HG03558 (cell line): ENCODE results near the gene LRP5.
"Not testable (repeated sequence)": the region's sequence is repeated elsewhere in the genome, so short reads cannot be mapped to it uniquely, and the experiment has no call there.

ENCODE experiments used
- ATAC-seq: cut with Tn5 transposase; IDR thresholded peaks from one replicate; pipeline ENCODE4 v1.9.1; 2021; ENCODE audit warnings: moderate number of reproducible peaks; ENCODE audit not compliant: unreplicated experiment; ENCODE audit errors: extremely low read depth

LRP5 gene

DNA sequence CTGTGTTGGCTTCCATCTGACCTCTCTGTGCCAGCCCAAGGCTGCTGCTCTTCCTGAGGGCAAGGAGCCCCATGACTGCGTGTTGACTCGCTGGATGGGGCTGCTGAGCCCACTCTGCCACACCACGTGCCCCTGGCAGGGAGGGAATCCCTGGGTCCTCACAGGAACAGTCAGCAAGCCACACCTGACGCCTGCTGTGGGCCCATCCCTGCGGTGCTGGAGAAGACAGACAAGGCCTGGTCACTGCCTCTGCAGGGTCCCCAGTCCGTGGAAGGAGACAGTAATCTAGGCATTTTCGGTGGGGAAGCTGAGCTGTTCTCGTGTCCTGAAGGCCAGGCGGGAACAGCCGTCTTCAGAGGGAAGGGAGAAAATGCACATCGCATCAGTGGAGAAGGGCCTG lies 137.6 kb downstream of the LRP5 start:
- ATAC-seq, result no peak

DNA sequence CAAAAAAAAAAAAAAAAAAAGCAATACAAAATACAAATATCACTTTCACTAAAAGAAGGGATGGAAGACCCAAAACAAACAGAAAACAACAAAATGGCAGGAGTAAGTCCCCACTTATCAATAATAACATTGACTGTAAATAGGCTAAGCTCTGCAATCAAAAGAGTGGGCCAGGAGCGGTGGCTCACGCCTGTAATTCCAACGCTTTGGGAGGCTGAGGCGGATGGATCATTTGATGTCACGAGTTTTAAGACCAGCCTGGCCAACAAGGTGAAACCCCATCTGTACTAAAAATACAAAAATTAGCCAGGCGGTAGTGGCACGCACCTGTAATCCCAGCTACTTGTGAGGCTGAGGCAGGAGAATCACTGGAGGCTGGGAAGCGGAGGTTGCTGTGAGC lies 138.3 kb downstream of the LRP5 start:
- no peak for ATAC-seq

DNA sequence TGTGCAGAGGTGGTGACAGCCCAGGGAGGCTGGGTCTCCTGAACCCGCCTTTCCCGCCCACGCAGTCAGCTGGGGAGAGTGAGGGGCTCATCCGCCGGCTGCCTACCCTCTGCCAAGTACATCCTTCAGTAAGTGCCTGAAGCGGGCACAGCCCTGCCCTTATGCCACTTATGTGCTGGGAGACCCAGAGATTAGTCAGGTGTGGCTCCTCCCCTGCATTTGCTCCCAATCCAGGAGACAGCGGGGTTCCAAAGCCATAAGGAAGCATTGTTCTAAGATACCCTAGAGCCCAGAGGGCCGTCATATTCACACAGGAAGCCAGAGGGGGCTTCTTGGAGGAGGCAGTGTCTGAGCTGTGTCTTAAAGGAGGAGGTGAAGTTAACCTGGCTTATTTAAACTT lies 142.4 kb downstream of the LRP5 start:
- ATAC-seq, result no peak

DNA sequence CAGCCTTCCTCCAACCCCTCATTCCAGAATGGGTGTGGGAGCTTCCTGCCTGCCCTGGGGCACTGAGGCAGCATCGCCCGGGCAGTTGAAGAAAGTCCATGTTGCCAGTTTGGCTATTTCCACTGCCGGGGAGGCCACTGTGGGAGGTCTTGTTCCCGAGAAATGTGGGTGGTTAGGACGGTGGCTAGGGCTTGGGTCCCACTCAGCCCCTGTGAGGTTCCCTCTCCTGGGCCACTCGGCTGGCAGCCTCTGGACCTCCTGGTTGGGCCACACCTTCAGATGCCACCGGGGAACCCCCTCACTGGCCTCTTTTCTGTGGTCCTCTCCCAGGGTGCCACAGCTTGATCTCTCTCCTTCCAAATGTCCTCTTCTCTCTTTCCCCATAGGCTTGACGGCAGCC lies 143.1 kb downstream of the LRP5 start:
- ATAC-seq, result no peak

DNA sequence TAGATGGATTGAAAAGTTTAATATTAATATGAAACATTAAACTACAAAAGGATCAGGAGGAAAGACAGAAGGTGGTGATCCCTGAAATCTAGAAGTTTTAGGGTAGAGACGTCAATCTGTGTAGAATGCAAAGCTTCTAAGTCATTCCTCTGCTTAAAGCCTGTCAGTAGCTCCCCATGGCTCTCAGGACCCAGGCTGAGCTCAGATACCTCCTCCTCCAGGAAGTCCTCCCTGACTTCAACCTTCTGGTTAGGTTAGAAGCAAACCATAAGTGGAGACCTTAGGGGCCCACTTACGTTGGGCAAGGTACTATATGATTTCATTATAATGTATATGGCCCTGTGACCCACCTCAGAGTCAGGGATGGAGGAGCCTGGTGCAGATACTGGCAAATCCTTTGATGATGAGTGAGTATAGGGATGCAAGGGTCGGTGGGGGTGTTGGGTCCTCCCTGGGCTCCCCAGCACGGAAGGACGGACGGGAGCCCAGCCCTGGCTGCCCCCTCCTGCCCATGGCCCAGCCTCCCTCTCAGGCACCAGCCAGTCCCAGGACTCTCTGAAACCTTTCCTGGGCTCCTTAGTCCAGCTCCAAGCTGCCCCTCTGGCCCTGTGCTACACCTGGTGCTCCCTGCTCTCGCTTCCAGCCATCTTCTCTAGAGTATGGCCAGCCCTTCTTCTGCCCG lies 145.0 kb downstream of the LRP5 start:
- ATAC-seq, result no peak

DNA sequence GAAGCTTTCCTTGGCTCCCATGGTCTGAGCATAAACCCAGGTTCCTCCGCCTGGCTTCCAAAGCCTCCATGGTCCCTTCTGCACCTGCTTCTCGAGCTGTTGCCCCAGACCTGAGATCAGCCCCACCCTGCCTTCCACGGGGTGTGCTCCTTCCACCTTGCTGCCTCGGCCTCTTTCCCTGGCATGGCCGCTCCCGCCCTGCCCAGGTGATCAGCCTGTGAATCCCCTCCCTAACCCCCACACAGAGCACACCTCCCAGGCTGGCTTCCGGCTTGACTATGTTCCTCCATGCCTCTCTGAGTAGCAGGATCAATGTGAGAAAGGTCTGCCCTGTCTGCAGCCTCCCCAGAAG lies 145.5 kb downstream of the LRP5 start:
- ATAC-seq, result no peak

DNA sequence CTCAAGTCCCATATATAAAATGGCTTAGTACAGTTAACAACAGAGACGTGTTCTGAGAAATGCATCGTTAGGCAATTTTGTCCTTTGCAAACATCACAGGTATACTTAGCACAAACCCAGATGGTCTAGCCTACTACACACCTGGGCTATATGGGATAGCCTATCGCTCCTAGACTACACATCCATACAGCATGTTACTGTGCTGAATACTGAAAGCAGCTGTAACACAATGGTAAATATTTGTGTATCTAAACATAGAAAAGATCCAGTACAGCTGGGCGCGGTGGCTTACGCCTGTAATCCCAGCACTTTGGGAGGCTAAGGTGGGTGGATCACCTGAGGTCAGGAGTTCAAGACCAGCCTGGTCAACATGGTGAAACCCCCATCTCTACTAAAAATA lies 145.9 kb downstream of the LRP5 start:
- not testable (repeated sequence) for ATAC-seq

DNA sequence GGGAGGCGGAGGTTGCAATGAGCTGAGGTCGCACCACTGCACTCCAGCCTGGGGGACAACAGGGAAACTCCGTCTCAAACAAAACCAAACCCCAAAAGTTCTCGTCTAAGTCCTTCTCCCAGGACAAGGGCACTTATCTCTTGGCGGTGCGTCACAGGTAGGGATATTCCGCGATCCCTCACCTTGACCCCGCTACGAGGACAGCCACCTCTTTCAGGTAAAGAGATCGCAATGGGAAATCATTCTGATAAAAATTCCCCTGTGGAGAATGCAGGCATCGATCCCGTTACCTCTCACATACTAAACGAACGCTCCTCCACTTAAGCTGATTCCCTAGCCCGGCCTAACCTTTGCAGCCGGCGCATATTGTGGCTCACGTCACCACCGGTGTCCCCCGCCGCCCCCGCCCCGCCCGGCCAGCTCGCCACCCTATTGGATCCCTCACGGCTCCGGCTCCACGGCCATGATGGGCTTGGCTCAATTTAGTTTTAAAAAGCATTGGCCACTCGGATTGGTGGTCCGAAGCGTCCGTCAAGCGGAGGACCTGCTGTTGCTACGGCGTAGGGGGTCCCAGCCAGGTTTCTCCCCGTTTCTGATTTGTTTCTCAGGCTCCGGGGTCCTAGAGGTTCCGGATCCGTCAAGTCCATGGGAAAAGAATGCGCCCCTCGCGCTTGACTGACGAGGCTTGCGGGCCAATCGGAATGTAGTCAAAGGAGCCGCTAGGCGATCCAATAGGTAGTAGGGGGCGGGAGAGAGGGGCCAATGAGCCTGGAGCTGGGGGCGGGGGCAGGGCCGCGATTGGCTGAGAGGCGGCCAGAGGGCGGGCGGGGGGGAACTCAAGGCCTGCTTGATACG lies 147.7 kb downstream of the LRP5 start:
- ATAC-seq, result peak; percentile 60

DNA sequence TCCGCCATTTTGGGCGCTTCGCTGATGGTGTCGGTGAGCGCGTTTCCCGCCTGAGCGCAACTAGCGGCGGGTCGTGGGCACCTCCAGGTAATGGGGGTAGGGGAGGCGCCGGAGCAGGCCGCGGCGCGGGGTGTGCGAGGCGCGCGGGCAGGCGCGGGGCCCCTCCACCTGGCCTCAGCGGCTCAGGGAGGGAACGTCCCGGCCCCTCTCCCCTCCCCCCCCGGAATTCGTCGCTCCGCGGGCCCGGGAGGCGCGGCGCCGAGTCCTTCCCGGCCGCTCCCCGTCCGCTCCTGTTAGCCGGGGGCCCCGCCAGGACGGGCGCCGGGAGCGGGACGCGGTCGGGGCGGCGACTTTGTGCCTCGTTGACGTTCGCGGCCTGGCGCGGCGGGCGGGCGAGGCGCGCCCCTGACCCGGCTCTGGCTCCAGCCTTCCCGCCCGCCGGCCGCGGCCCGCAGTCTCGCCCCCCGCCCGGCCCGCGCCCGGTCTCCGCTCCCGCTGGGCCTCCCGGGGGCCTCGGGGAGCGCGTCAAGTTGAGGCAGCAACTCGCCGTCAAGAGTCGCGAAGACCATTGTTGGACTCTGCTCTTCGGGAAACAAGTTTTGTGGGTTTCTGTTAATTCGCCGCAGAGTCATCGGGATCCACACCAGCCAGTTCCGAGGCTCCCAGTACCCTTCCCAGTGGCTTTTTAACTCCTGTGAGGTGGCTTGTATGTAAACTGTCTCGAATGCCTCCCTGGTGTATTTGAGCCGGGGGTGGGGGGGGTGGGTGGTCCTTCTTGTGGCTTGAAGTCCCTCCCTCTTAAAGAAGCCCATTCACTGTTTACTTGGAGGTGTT lies 148.6 kb downstream of the LRP5 start, which contains the start of gene PPP6R3:
Gene PPP6R3, plus strand, starts transcription at position 12 of the 834 bp plus-strand sequence. CDS start 76,913 bp downstream, outside the sequence.
- peak; percentile 17 for ATAC-seq

DNA sequence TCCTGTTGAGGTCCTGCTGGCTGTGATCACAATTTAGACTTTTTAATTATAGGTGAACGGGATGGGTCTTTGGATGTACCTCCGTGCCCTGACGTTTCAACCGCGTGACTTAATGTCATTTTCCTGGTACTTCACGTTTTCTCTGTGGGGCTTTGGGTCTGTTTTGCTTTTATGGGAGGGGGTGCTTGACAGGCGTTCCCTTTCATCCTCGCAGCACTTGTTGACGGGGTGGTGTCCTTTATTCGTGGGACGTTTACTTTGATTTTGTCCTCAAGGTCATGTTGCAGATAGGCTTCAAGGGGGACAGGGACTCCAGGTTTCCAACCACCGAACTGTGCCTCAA lies 149.2 kb downstream of the LRP5 start:
- ATAC-seq, result no peak

DNA sequence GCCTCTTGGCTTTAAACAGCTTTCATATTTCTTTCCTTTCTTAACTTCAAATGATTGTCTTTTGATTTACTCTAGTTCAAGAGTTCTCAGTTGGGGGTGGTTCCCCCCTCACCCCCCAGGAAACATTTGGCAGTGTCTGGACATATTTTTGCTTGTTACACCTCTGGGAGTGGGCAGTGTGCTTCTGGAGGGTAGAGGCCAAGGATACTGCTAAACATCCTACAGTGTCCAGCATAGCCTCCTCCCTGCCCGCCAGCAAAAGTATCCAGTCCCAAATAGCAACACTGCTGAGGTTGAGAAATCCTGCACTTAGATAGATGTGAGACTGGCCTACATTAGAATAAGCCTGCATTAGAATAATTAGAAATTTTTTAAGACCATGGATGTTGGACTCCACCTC lies 151.3 kb downstream of the LRP5 start:
- ATAC-seq, result no peak

DNA sequence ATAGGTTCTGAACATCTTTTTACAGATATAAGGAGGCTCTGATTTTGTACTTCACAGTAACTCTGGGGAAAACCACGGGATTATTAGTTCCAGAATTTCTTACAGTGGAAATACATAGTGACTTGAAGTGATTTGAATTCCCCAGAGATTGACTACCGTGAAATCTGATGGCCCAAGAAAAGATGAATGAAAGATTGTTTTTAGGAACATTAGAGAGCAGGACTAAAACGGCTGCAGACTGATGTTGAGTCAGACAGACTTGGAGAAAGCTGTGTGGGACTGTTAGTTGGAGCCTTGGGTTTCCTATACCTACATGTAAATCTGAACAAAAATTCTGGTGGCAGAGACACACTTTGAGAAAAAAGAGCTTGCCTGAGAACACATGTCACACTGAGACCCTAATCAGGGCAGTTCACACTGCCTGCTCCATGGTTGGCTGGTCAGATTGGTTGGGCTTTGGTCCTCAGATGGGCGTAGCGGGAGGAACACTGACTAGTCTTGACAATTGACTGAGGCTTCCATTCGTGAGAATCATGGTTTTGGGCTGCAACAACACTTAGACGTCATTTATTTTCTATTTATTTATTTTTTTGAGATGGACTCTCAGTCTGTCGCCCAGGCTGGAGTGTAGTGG lies 154.9 kb downstream of the LRP5 start:
- no peak for ATAC-seq

DNA sequence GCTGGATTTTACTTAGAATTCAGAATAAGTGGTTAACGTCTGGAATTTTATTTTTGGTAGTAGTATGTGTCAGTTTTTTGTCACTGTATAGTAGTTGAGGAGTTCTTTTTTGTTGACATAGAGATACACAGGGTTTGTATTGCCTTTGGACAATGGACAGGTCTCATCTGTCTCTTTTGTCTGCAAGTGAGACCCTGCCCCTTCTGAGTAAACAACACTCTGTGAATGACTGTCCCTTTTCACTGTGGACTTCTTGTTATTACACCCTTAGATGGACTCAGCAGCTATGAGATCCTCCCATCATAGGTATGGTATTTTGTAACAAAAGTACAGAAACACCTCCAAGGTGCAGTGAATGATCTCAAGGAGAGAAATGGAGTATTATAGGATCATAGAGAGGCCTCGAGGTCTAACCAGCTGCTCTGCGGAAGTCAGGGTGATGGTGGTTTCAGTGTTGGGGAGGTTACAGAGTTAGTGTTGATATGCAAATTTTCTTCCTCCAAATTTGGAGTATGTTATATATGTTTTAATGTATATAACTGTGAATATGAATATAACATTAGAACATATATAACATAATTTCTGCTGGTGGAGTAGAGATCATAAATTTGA lies 155.9 kb downstream of the LRP5 start:
- no peak for ATAC-seq

DNA sequence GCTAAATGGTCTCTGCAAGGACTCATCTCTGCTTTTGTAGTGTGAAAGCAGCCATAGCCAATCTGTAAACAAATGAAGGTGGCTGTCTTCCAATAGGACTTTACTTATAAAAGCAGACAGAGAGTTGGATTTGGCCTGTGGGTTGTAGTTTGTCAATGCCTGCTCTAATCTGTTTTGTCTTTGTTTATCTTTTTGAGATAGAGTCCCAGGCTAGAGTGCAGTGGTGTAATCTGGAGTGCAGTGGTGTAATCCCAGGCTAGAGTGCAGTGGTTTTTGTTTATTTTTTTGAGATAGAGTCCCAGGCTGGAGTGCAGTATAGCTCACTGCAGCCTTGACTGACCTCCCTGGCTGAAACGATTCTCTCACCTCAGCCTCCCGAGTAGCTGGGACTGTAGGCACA lies 156.7 kb downstream of the LRP5 start:
- no peak for ATAC-seq

DNA sequence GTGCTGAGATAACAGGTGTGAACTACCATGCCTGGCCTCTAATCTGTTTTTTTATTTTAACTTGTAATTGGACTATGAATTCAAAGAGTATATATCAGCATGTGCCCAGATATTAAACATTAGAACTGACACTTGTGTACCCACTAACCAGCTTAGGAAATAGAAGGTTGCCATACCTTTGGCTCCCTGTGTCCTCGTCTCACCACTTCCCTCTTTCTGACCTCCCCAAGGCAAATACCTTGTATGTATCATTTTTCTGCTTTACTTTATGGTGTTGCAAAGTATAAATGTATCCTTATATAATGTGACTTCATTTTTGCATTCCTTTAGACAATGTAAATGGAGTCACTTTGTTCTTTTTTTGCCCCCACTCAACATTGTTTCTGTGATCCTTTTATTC lies 157.3 kb downstream of the LRP5 start:
- no peak for ATAC-seq

DNA sequence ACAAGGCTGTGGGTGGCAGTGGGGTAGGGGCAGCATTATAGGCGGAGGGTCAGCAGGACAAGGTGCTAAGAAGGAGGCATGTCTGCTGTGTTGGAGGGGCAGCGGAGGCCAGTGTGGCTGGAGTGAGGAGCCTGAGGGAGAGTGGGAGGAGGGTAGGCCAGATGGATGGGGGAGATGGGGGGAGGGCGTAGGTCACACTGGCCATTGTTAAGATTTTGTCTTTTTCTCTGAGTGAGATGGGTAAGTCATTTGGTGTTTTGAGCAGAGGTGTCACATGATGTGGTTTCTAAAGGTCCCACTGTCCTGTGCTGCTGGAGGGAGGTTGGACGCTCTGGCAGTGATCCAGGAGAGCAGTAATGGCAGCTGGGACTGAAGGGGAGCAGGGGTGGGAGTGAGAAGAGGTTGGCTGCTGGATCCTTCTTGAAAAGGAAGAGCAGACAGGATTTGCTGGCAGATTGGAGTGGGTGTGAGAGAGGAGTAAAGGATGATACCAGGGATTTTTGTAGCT lies 158.0 kb downstream of the LRP5 start:
- ATAC-seq, result no peak

DNA sequence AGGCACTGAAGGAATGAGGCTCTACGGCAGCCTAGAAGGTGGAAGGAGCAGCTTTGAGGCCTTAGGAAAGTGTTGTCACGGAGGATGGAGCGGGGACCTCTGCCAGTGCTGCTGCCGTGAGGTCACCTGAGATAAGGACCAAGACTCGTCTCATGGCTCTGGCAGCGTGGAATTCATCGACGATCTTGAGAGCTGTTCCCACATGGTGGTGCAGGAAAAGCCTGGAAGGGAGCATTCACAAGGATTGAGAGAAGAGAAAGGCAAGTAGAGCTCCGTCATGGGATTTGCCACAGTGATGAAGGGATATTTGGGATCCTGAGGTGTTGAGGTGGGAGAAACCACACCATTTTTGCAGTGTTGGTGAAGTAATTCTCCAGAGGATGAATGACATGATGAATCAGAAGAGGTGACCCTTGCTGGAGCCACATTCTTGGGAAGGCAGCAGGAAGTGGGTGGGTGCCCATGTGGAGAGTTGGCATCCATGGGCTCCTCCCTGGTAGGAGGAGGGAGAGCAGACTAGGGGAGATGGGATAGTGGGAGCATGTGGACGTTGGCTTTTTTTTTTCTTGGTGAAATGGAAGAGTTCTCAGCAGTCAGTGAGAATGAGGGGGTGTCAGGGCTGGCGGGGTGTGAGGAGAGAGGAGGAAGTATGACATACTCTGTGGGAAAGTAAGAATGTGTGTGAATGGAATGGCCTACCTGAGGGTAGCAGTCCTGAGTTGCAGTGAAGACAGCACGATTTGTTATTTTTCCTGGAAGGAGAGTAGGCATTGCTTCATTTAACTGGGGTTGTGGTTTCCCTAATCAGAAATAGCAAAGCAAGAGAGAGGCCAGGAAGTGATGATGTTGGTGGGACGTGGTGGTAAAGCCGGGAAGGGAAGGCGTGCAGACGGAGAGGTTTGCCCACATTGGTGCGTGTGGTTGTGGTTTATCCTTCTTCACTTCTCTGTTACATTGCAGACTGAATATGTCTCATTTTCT lies 159.3 kb downstream of the LRP5 start:
- ATAC-seq, result no peak

DNA sequence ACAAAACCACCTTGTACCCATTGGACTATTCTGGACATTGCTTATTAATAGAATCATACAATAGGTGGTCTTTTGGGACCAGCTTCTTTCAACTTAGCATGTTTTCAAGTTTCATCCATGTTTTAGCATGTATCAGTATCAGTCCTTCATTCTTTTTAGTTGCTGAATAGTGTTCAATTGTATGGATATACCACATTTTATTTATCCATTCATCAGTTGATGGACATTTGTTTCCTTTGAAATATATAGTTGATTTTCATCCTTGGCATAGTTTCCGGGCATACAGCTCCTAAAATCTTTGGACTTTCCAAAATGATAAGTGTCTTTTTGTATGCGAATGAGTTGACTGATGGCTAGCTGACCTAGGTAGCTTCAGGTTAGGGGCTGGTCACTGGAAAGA lies 160.4 kb downstream of the LRP5 start:
- ATAC-seq, result no peak

DNA sequence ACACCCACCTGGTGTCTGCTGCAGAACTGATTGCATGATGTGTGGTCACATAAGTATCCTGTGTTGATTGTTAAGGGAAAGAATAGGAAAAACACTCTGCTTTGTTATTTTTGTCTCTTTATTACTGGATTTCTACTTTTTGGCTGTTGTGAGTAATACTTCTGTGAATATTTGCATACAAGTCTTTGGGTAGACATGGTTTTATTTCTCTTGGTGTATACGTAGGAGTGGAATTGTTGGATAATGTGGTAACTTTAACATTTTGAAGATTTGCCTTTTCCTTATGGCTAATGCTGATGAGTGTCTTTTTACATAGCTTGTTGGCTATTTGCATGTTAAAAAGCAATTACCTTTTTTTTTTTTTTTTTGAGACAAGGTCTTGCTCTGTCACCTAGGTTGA lies 161.3 kb downstream of the LRP5 start:
- no peak for ATAC-seq
